Gastrocnemius medialis (tissue), 4 donors: ENCODE data around the gene CCDC107.

Experiments used
- CTCF ChIP-seq, 5 experiments: fragments of 450-650 bp in 3 of 5; fragments of 200-600 bp in 2 of 5; sonication (generic) in 2 of 5; IDR thresholded peaks in 4 of 5; conservative IDR thresholded peaks in 1 of 5; 1 replicate in 4 of 5; 2 replicates in 1 of 5; pipeline ENCODE4 v1.5.1; 2016 to 2019; ENCODE audit warnings: antibody characterized with exemption in 5 of 5, mild to moderate bottlenecking in 3 of 5, moderate library complexity in 3 of 5
- POLR2A ChIP-seq, 2 donors: fragments of 450-650 bp; IDR thresholded peaks; one replicate each; pipeline ENCODE4 v1.6.1; 2017; ENCODE audit warnings: antibody characterized with exemption in 2 of 2, mild to moderate bottlenecking in 2 of 2, moderate library complexity in 2 of 2

- TF ChIP-seq CTCF (IDR thresholded peaks at IDR 0.05 in 4 of 5, conservative IDR thresholded peaks at IDR 0.05 in 1 of 5), result no peak
- TF ChIP-seq POLR2A (IDR thresholded peaks at IDR 0.05), result no peak
Measured at GRCh38 chr9:35697486-35697885, 39.4 kb downstream of the CCDC107 start.
